ENCODE measurements around the gene XPOT. TPM values are rescaled to one million over a fixed set of nuclear protein-coding genes. Genes with fewer than 3 reads are reported as not detected.
A peak's percentile ranks its signal among the peaks of the same experiment; 100 is the strongest.

The XPOT gene
- total RNA-seq, 1 experiment from 2014 or later = 130 TPM

DNA sequence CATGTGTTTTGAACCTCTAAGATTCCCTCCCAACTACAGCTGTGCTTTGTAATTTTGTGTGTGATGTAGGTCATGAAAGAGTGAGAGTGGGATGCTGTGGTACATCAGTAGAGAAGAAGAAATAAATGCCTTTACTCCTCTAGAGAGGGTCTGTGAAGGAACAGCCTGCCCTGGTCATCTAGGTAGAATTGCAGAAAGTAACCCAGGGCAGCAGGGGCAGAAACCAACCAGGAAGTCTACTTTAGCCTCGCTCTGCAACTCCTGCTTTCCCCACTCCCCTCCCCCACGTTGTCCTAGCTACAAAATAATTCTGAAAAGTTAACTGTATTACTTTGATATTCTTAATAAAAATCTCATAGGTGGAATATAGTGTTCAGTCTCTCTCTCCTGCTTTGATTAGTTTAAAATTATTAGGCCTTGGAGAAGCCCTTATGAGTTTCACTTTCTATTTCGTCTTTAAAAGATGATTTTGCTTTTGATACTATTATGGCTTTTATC is 55.3 kb downstream of the XPOT start:
- H3K36me3 Mint-ChIP-seq (ENCODE audit: insufficient read depth in 1 of 3, low read depth in 3 of 3) = peaks cover 9 to 52% (median 38%) of the 10 kb centered on the region in 3 experiments; a peak in 6 of 7 replicates
- no peak overlapping the region for H2BK20ac ChIP-seq (ENCODE audit: low read depth, low read length, poor library complexity, severe bottlenecking)
- H3K56ac ChIP-seq (ENCODE audit: insufficient read length, low read depth, low read length) = no peak overlapping the region
- no peak overlapping the region for H2AK5ac ChIP-seq (ENCODE audit: insufficient read length, low read length)
- no peak overlapping the region for H2BK12ac ChIP-seq (ENCODE audit: insufficient read length, low read depth, low read length)
- H3K27ac ChIP-seq (ENCODE audit: insufficient read length, low read depth, low read length) = no peak overlapping the region
- peaks cover 2% of the 10 kb centered on the region; the same call in 1 of the 2 replicates for H3K4me1 ChIP-seq (ENCODE audit: insufficient read depth, low read length)
- H3K4me2 ChIP-seq (ENCODE audit: insufficient read depth, insufficient read length, low read length) = no peak overlapping the region
- no peak overlapping the region for H4K91ac ChIP-seq (ENCODE audit: insufficient read length, low read depth, low read length)
- H3T11ph ChIP-seq (ENCODE audit: low read length) = no peak overlapping the region
- H3K23me2 ChIP-seq (ENCODE audit: insufficient read length, low read depth, low read length, poor library complexity, severe bottlenecking) = no peaks in the 10 kb centered on the region
- H3K4me3 Mint-ChIP-seq = no peak overlapping the region
- H2BK120ac ChIP-seq (ENCODE audit: low read depth, low read length, poor library complexity, severe bottlenecking) = no peak overlapping the region
- no CpG with 5 or more reads among the region's 3 CpGs for WGBS (ENCODE audit: extremely low coverage, insufficient read length, low lambda C conversion rate)
- no peaks in the 10 kb centered on the region for H3K9me3 Mint-ChIP-seq
- no peak overlapping the region for H4K8ac ChIP-seq (replicated peaks; ENCODE audit: insufficient read length, low read depth, low read length)
- H3K9ac ChIP-seq (ENCODE audit: extremely low read depth, insufficient read length, low read length) = no peak overlapping the region
- H3K79me1 ChIP-seq (ENCODE audit: insufficient read depth, low read depth, low read length, poor library complexity, severe bottlenecking) = peaks cover 5% of the 10 kb centered on the region
- no peak overlapping the region for H2BK5ac ChIP-seq (ENCODE audit: insufficient read length, low read length)
- H3K4me1 Mint-ChIP-seq = peaks cover 8 to 11% of the 10 kb centered on the region in 2 experiments
- no peak overlapping the region for H2BK15ac ChIP-seq (ENCODE audit: low read depth, low read length)
- peaks cover 8% of the 10 kb centered on the region; the same call in 1 of the 2 replicates for H3K79me2 ChIP-seq (ENCODE audit: insufficient read depth, low read length)
- no peak overlapping the region for H2AFZ ChIP-seq (ENCODE audit: low read length)
- TF ChIP-seq, protein P1, sequence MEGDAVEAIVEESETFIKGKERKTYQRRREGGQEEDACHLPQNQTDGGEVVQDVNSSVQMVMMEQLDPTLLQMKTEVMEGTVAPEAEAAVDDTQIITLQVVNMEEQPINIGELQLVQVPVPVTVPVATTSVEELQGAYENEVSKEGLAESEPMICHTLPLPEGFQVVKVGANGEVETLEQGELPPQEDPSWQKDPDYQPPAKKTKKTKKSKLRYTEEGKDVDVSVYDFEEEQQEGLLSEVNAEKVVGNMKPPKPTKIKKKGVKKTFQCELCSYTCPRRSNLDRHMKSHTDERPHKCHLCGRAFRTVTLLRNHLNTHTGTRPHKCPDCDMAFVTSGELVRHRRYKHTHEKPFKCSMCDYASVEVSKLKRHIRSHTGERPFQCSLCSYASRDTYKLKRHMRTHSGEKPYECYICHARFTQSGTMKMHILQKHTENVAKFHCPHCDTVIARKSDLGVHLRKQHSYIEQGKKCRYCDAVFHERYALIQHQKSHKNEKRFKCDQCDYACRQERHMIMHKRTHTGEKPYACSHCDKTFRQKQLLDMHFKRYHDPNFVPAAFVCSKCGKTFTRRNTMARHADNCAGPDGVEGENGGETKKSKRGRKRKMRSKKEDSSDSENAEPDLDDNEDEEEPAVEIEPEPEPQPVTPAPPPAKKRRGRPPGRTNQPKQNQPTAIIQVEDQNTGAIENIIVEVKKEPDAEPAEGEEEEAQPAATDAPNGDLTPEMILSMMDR (conservative IDR thresholded peaks at IDR 0.05) = no peak
- no peak overlapping the region for H3K23ac ChIP-seq (ENCODE audit: insufficient read length, low read depth, low read length)
- no peaks in the 10 kb centered on the region for H3K27me3 ChIP-seq (ENCODE audit: insufficient read depth, low read length)
- H3K4ac ChIP-seq (ENCODE audit: low read depth, low read length) = no peak overlapping the region
- H3K27ac Mint-ChIP-seq = peak overlapping the region; percentile 0 to 42 (median 2); a peak in 4 of 7 replicates
- H3K14ac ChIP-seq (ENCODE audit: insufficient read depth, low read length) = no peak overlapping the region
- no peak overlapping the region for H4K5ac ChIP-seq (ENCODE audit: insufficient read length, low read depth, low read length)
- DNase-seq = no peak
- H3K18ac ChIP-seq (ENCODE audit: insufficient read length, low read depth, low read length) = no peak overlapping the region
- no peaks in the 10 kb centered on the region for H3K27me3 Mint-ChIP-seq (ENCODE audit: low read depth)
- H3K9me3 ChIP-seq (ENCODE audit: control insufficient read depth, low read depth, low read length) = no peaks in the 10 kb centered on the region
- H4K20me1 ChIP-seq (ENCODE audit: control insufficient read depth, insufficient read depth, insufficient read length) = no peaks in the 10 kb centered on the region
